Stimulated activated CD8-positive, alpha-beta memory T cell treated with anti-CD3 and anti-CD28 coated beads, Interleukin-15, amount 100 ng/mL, for 24 hours (primary cell): ENCODE results near the gene PLAC9.

Experiments used
- DNase-seq: peaks from one replicate; pipeline ENCODE4 v3.0.0-alpha.2; 2020; ENCODE audit warnings: low read depth

The PLAC9 gene

GRCh38 chr10:80184291-80184690, 51.8 kb downstream of the PLAC9 start:
- DNase-seq = no peak

- DNase-seq = no peak
These were observed 53.2 kb downstream of the PLAC9 start for GRCh38 chr10:80185578-80186299.

- DNase-seq = no peak
These were observed 54.0 kb downstream of the PLAC9 start for GRCh38 chr10:80186364-80187012.

- no peak for DNase-seq
These were observed 54.5 kb downstream of the PLAC9 start for GRCh38 chr10:80187060-80187459.

- no peak for DNase-seq
These were observed 55.2 kb downstream of the PLAC9 start for GRCh38 chr10:80187465-80188409.

GRCh38 chr10:80188713-80189112, 56.2 kb downstream of the PLAC9 start:
- no peak for DNase-seq

- no peak for DNase-seq
These were observed 59.2 kb downstream of the PLAC9 start for GRCh38 chr10:80191589-80192270.

- DNase-seq = no peak
These were observed 60.0 kb downstream of the PLAC9 start for GRCh38 chr10:80192553-80192952.

- no peak for DNase-seq
These were observed 62.0 kb downstream of the PLAC9 start for GRCh38 chr10:80194373-80195045.
